Hepatic stellate cell (primary cell): ENCODE measurements around the gene CD2AP.
"Not testable (repeated sequence)": the region's sequence is repeated elsewhere in the genome, so short reads cannot be mapped to it uniquely, and the experiment has no call there.

Experiments used
- DNase-seq: peaks from one replicate; pipeline ENCODE4 v3.0.0; 2011; ENCODE audit warnings: low spot score

The CD2AP gene

DNA sequence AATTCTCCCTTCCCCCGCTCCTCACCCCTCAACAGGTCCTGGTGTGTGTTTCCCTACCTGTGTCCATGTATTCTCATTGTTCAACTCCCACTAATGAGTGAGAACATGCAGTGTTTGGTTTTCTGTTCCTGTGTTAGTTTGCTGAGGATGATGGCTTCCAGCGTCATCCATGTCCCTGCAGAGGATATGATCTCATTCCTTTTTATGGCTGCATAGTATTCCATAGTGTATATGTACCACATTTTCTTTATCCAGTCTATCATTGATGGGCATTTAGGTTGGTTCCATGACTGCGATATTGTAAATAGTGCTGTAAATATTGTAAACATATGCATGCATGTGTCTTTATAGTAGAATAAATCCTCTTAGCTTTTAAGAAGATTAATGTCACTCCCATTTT, 89.0 kb downstream of the CD2AP start:
- not testable (repeated sequence) for DNase-seq

DNA sequence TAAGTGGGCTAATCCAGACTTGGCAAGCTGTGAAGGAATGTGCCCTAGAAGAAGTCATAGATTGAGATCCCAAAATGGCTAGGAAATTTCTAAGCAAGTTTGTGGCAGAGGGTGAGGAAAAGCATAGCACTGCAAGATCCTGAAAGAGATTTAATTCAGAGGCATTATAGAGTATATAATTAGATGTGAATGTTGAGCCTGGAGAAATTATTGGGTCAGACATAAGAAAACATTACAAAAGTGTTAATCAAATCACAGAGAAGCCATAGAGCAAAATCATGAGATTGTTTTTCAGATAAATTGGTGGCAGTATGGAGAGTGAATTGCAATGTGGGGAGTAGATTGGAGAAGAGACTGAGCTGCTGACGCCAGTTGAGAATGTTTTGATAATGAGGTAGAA, 90.0 kb downstream of the CD2AP start:
- no peak for DNase-seq

GRCh38 chr6:47571488-47571887, 93.9 kb downstream of the CD2AP start:
- no peak for DNase-seq

DNA sequence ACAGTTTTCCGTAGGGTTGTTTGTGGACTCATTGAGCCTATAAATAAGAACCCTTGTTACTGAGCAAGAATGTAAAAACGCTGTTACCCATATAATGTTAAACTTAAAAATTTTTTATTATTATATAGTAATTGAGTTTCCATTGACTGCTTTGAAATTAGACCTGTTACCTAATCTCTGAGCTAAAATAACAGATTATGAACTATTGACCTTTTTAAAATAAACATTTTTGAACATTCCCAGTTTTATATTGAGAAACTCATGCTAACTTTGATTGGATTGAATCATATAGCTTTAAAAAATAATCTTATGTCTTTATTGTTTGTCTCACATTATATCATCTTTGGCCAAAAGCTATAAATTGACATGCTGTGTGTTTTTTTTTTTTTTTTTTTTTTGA, 95.5 kb downstream of the CD2AP start:
- no peak for DNase-seq

GRCh38 chr6:47574789-47575188, 97.2 kb downstream of the CD2AP start:
- no peak for DNase-seq

GRCh38 chr6:47579040-47579439, 101.5 kb downstream of the CD2AP start:
- DNase-seq: no peak

DNA sequence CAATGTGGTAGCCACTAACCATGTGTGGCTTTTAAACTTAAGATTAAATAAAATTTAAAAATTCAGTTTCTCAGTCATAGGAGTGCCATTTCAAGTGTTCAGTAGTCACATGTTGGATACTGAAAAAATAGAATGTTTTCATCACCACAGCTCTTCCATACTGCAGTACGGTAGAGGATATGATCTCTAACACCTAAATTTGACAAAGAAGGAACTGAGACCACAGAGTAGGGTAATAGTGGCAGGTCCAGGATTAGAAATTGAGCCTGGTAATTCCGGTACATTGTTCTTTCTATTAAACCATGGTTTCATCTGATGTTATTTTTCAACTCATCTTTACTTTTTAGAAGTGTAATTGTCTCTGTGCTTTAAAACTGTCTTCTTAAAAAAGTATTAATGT, 104.0 kb downstream of the CD2AP start:
- DNase-seq: no peak

- DNase-seq: peak; percentile 1
These were observed 109.9 kb downstream of the CD2AP start for GRCh38 chr6:47587493-47587892.

DNA sequence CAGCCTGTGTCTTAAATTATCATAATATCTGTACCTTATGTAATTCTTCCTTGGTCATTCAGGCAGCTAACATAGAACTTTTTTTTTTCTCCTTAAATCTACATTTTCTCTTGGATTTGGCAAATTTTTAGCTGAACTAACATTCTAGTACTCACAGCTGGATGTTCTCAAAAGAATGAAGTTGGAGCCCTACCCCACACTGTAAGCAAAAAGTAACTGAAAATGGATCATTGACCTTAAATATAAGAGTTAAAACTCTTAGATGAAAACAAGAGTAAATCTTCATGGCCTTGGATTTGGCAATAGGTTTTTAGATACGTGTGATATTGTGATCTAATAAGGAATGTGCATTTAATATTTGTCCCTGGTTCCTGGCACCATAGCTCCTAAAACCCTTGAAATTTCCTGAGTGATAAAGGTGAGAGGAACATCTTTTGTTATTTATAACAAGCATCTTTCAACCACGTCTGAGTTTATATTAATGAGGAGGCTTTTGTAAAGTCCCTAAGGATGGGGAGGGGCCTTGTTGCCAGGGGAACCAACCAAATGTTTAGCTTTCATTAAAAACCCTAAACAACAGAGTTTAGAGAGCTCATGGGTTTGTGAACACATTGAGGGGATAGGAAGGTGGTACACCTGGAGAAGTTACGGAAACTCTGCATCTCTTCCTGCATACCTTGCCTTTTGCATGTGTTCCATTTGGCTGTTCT, 114.7 kb downstream of the CD2AP start:
- no peak for DNase-seq

DNA sequence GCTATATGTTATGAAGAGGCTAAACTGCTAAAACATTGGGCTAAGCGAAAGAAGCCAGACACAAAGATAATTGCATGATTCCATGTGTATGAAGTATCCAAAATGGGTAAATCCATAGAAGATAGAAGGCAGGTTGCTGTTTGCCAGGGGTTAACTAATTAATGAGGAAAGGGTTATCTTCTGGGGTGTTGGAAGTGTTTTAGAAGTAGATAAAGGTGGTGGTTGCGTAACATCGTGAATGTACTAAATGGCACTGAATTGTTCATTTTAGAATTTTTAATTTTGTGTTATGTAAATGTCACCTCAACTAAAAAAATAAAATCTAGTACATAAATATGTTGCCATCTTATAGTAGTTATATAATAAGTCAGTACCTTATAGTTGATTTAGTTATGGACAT, 116.4 kb downstream of the CD2AP start:
- DNase-seq: no peak

DNA sequence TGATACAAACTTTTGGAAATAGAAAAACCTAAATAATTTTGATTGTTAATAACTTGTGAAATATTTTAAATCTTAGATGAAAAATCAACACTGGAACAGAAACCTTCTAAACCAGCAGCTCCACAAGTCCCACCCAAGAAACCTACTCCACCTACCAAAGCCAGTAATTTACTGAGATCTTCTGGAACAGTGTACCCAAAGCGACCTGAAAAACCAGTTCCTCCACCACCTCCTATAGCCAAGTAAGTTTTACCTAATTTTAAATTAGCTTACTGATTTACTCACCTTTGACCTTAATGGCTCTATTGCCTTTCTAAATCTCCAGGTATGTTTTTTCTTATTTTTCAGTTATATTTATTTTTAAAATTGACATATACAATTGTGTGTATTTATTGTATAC, 118.2 kb downstream of the CD2AP start:
- DNase-seq: no peak

DNA sequence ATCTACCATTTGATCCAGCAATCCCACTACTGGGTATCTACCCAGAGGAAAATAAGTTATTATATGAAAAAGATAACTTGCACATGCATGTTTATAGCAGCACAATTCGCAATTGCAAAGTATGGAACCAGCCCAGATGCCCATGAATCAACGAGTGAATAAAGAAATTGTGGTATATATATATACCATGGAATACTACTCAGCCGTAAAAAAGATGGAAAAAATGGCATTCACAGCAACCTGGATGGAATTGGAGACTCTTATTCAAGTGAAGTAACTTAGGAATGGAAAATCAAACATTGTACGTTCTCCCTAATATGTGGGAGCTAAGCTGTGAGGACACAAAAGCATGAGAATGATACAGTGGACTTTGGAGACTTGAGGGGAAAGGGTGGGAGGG, 120.8 kb downstream of the CD2AP start:
- DNase-seq: no peak

DNA sequence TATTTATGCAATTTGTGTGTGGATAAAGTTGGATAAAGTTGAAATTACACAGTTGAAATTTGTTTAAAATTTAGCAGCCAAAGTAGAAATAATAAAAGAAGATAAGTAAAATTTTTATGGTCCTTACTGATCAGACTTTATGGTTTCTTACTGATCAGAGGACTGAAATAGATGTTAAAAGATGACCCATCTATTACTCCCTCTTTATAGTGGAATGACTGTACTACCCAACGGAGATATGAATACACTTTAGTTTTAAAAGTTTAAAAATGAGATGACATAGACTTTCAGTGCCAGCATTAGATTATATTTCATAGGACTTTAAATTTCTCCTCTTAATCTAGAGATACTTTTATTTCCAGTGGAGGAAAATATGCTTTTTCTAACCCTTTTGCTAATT, 121.9 kb downstream of the CD2AP start:
- DNase-seq: no peak

DNA sequence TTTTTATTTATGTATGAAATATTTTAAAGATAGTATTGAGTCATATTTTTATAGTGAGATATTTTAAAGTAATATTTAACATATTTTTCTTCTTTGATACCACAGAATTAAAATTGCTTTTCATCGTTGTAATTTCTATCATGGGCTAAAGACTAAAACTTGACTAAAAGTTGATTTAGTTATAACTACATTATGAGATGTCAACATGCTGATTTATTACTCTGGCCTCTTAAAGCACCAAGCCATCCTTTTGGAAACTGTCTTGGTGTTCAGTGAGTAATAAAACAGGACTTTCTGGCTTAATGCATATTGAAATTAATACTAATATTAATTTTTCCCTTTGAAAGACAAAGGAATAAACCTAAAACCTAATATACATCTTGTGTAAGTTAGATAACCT, 125.6 kb downstream of the CD2AP start:
- DNase-seq: no peak

GRCh38 chr6:47603995-47604394, 126.4 kb downstream of the CD2AP start:
- no peak for DNase-seq

GRCh38 chr6:47621838-47622449, 144.4 kb downstream of the CD2AP start:
- no peak for DNase-seq

GRCh38 chr6:47626782-47627181, 149.2 kb downstream of the CD2AP start:
- no peak for DNase-seq

- DNase-seq: no peak
These were observed 151.1 kb downstream of the CD2AP start for GRCh38 chr6:47628448-47629272.

- DNase-seq: no peak
These were observed 152.4 kb downstream of the CD2AP start for GRCh38 chr6:47629954-47630353.

DNA sequence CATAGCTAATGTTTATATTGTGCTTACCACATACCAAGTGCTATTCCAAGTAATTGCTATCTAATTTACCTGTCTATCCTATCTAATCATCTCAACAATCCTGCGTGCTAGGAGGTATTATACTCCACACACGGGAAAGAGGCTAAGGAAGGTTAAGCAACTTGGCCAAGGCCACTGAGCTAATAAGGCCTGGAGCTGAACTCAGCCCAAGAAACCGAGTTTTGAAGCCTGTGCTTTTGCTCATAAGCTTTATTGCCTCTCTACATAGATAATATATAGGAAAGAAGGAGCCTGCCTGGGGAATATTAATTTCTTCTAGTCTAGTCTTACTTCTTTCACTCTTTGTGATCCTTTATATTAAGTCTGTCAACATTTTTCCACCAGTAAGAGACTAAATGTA, 153.0 kb downstream of the CD2AP start:
- no peak for DNase-seq

- DNase-seq: peak; percentile 4
These were observed 153.7 kb downstream of the CD2AP start for GRCh38 chr6:47631269-47631772.

- no peak for DNase-seq
These were observed 154.2 kb downstream of the CD2AP start for GRCh38 chr6:47631797-47632196.

GRCh38 chr6:47633141-47633540, 155.6 kb downstream of the CD2AP start:
- no peak for DNase-seq
